Fibroblast of skin of back (primary cell): Measurements from ENCODE around the gene PIH1D2. TPM values are rescaled to one million over a fixed set of nuclear protein-coding genes. Genes with fewer than 3 reads are reported as not detected.
A peak's percentile ranks its signal among the peaks of the same experiment; 100 is the strongest.
"Not testable (repeated sequence)": the region's sequence is repeated elsewhere in the genome, so short reads cannot be mapped to it uniquely, and the experiment has no call there.

Source experiments
- DNase-seq: peaks from one replicate; pipeline ENCODE4 v3.0.0-alpha.2; 2013
- polyA plus RNA-seq, 2 experiments: library from polyadenylated mRNA; unstranded; fragments of 120-200 nt; gene quantifications; one replicate each; pipeline ENCODE4 v1.2.1, GENCODE V29; 2013; ENCODE audit not compliant: insufficient read length in 2 of 2

The PIH1D2 gene
- 0.63 TPM for polyA plus RNA-seq (2013, experiment 1 of 2; ENCODE audit: insufficient read length)
- 0.90 TPM for polyA plus RNA-seq (2013, experiment 2 of 2; ENCODE audit: insufficient read length)

- DNase-seq, result peak; percentile 88
These were observed at the start of gene PIH1D2, which contains the start of gene NKAPD1 for GRCh38 chr11:112073941-112074811. TSS of gene PIH1D2 (minus strand) at chr11:112074017. CDS start at chr11:112073174, 843 bp downstream. TSS of gene NKAPD1 (plus strand) at chr11:112074299. CDS start at chr11:112075575, 1,276 bp downstream.

GRCh38 chr11:112123129-112123528 is 49.3 kb upstream of the PIH1D2 start:
- DNase-seq, result no peak

GRCh38 chr11:112121981-112122615 is 48.3 kb upstream of the PIH1D2 start:
- DNase-seq, result no peak

- no peak for DNase-seq
These were observed 44.4 kb upstream of the PIH1D2 start for GRCh38 chr11:112118176-112118575.

GRCh38 chr11:112115386-112115785 is 41.6 kb upstream of the PIH1D2 start:
- no peak for DNase-seq

- no peak for DNase-seq
These were observed 40.6 kb upstream of the PIH1D2 start for GRCh38 chr11:112114460-112114859.

- DNase-seq, result peak; percentile 73
These were observed 40.0 kb upstream of the PIH1D2 start for GRCh38 chr11:112113539-112114457.

GRCh38 chr11:112106070-112106469 is 32.3 kb upstream of the PIH1D2 start:
- no peak for DNase-seq

- no peak for DNase-seq
These were observed 29.6 kb upstream of the PIH1D2 start for GRCh38 chr11:112103446-112103845.

GRCh38 chr11:112100462-112100861 is 26.6 kb upstream of the PIH1D2 start:
- DNase-seq, result peak; percentile 58

- no peak for DNase-seq
These were observed 24.1 kb upstream of the PIH1D2 start for GRCh38 chr11:112097734-112098528.

GRCh38 chr11:112096194-112096593 is 22.4 kb upstream of the PIH1D2 start:
- DNase-seq, result peak; percentile 28

GRCh38 chr11:112095302-112095701 is 21.5 kb upstream of the PIH1D2 start:
- not testable (repeated sequence) for DNase-seq

GRCh38 chr11:112087212-112087611 is 13.4 kb upstream of the PIH1D2 start:
- DNase-seq, result no peak

- DNase-seq, result peak; percentile 98
These were observed 12.8 kb upstream of the PIH1D2 start, which contains the start of the genes SDHD and TIMM8B for GRCh38 chr11:112086422-112087191. TSS of gene SDHD (plus strand) at chr11:112086873. CDS start at chr11:112086908, 35 bp downstream. TSS of gene TIMM8B (minus strand) at chr11:112086756. CDS start at chr11:112086723, 33 bp downstream.

- DNase-seq, result peak; percentile 18
These were observed 12.1 kb upstream of the PIH1D2 start for GRCh38 chr11:112085822-112086421.

- DNase-seq, result no peak
These were observed 8.9 kb upstream of the PIH1D2 start for GRCh38 chr11:112082729-112083128.

GRCh38 chr11:112062923-112063322 is 10.9 kb downstream of the PIH1D2 start:
- DNase-seq, result no peak

GRCh38 chr11:112058103-112058502 is 15.7 kb downstream of the PIH1D2 start:
- DNase-seq, result no peak

- DNase-seq, result no peak
These were observed 16.6 kb downstream of the PIH1D2 start for GRCh38 chr11:112057170-112057569.
